ENCODE data around the gene SLC26A11. TPM values are rescaled to one million over a fixed set of nuclear protein-coding genes. Genes with fewer than 3 reads are reported as not detected.

The SLC26A11 gene
- total RNA-seq, 4 donors from 2014 or later, result 7.9 to 19.7 (median 13.7) TPM

DNA sequence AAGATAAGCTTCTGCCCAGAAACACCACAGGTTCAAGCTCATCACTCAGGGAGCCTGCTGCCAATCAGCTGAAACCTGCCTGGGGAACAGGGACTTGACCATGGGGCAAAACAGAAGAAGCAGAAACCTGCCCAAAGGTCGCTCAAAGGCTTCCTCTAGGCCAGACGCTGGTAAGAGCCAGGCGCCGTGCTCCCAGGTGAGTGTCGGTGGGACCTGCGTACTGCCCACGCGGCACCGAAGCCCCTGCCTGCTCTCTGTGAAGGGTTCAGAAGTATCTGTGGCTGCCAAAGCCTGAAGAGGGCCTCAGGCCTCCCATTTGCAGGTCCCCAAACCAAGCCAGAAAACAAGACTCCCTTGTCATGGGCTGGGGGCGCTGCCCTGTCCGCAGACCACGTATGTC, 10.5 kb upstream of the SLC26A11 start:
- WGBS, 2 donors (ENCODE audit: low coverage in 1 of 2), result no CpG with 5 or more reads among the region's 12 CpGs
- ATAC-seq, result no peak
- no peak overlapping the region for H3K4me3 ChIP-seq
- H3K27me3 ChIP-seq, result no peaks in the 10 kb centered on the region
- H3K36me3 ChIP-seq, result peaks cover 0 to 71% of the 10 kb centered on the region in 2 donors
- TF ChIP-seq, protein P1, sequence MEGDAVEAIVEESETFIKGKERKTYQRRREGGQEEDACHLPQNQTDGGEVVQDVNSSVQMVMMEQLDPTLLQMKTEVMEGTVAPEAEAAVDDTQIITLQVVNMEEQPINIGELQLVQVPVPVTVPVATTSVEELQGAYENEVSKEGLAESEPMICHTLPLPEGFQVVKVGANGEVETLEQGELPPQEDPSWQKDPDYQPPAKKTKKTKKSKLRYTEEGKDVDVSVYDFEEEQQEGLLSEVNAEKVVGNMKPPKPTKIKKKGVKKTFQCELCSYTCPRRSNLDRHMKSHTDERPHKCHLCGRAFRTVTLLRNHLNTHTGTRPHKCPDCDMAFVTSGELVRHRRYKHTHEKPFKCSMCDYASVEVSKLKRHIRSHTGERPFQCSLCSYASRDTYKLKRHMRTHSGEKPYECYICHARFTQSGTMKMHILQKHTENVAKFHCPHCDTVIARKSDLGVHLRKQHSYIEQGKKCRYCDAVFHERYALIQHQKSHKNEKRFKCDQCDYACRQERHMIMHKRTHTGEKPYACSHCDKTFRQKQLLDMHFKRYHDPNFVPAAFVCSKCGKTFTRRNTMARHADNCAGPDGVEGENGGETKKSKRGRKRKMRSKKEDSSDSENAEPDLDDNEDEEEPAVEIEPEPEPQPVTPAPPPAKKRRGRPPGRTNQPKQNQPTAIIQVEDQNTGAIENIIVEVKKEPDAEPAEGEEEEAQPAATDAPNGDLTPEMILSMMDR (IDR thresholded peaks at IDR 0.05), result no peak
- TF ChIP-seq POLR2A (IDR thresholded peaks at IDR 0.05) (no peak), EP300 (IDR thresholded peaks at IDR 0.05) (no peak), POLR2AphosphoS5 (IDR thresholded peaks at IDR 0.05) (no peak)
- H3K27ac ChIP-seq, result no peak overlapping the region
- no peaks in the 10 kb centered on the region for H3K9me3 ChIP-seq
- no peaks in the 10 kb centered on the region for H3K4me1 ChIP-seq

DNA sequence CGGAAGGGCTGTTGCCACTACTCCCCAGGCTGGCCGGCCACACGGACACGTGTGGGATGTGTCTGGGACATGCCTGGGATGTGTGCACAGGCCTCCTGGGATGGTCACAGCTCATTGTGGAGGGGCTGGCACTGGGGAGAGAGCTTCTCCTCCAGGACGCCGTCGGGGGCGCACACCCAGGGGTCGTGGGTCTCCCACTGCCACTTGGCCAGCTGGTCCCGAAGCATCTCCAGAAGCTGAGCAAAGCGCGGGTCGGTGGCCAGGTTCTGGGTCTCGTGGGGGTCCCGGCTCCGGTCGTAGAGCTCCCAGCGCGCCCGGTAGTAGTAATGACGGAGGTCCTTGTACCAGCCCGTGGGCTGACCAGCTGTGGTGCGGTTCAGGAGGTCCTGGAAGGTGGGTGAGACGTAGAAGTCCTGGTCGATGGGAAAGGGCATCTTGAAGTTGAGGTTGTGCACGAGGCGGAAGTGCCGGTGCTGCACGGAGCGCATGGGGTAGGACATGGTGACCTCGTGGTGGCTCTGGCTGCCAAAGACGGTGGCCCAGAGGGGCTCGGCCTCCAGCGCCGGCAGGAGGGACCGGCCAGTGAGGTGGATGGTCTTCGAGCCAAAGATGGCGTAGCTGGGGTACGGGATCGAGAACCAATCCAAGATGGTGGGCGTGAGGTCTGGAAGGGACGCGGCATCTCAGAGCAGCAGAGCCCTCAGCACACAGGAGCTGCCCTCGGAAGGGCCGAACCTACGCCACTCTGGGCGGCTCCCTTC, 9.7 kb upstream of the SLC26A11 start:
- Histone ChIP-seq H3K27me3 (no peaks in the 10 kb centered on the region), H3K4me1 (no peaks in the 10 kb centered on the region), H3K9me3 (no peaks in the 10 kb centered on the region), H3K4me3 (no peak overlapping the region), H3K36me3 (peaks cover 0 to 78% of the 10 kb centered on the region in 2 donors), H3K27ac (no peak overlapping the region)
- ATAC-seq, result no peak
- WGBS, 2 donors (ENCODE audit: low coverage in 1 of 2), result 80 to 94% methylated on average over 1 to 23 of the region's 47 CpGs
- no peak for TF ChIP-seq POLR2AphosphoS5 (IDR thresholded peaks at IDR 0.05)
- TF ChIP-seq, protein P1 (IDR thresholded peaks at IDR 0.05), result no peak
- TF ChIP-seq EP300 (IDR thresholded peaks at IDR 0.05), result no peak
- no peak for TF ChIP-seq POLR2A (IDR thresholded peaks at IDR 0.05)

DNA sequence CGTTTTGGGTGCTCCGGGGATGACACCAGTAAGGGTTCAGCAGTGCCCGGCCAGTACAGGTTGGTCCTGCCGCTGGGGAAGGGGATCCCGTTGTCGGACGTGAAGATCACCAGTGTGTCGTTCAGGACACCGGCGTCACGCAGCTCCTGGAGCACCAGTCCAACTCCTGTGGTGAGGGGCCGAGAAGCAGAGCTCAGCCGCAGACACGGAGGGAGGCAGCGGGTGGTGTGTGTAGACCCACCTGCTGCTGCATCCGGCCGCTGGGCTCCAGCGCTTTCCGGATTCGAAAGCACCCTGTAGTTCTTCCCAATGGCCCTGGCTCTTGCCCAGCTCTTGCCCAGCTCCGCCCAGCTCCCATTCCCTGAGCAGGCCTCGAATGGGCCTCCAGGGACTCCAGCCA, 8.1 kb upstream of the SLC26A11 start:
- Histone ChIP-seq H3K4me1 (no peaks in the 10 kb centered on the region), H3K4me3 (no peak overlapping the region), H3K27me3 (no peaks in the 10 kb centered on the region), H3K9me3 (no peaks in the 10 kb centered on the region), H3K27ac (no peak overlapping the region), H3K36me3 (peaks cover 0 to 94% of the 10 kb centered on the region in 2 donors)
- WGBS, 2 donors (ENCODE audit: low coverage in 1 of 2), result 80 to 93% methylated on average over 1 to 8 of the region's 22 CpGs
- TF ChIP-seq POLR2A (IDR thresholded peaks at IDR 0.05), result no peak
- TF ChIP-seq POLR2AphosphoS5 (IDR thresholded peaks at IDR 0.05), result no peak
- no peak for TF ChIP-seq EP300 (IDR thresholded peaks at IDR 0.05)
- TF ChIP-seq, protein P1 (IDR thresholded peaks at IDR 0.05), result no peak
- ATAC-seq, result no peak

DNA sequence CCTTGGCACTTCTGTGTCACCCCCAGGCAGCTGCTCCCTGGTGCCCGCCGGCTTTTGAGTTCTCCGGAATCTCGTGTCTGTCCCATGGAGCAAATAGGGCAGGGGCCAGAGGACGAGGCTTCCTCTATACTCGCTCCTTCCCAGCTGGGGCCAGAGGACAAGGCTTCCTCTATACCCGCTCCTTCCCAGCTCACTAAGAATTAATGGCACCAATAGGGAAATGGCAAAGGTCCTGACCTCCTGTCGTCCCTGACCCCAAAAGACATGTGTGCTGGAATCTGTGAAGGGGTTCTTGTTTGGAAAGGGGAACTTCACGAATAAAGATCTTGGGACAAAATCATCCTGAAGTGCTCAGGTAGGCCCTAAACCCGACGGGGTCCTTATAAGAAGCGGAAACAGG, 7.7 kb upstream of the SLC26A11 start:
- Histone ChIP-seq H3K27me3 (no peaks in the 10 kb centered on the region), H3K27ac (no peak overlapping the region), H3K4me3 (no peak overlapping the region), H3K9me3 (no peaks in the 10 kb centered on the region), H3K4me1 (no peaks in the 10 kb centered on the region), H3K36me3 (peaks cover 0 to 98% of the 10 kb centered on the region in 2 donors)
- no peak for ATAC-seq
- WGBS, 2 donors (ENCODE audit: low coverage in 1 of 2), result 82 to 89% methylated on average over 3 to 4 of the region's 12 CpGs
- TF ChIP-seq EP300 (IDR thresholded peaks at IDR 0.05) (no peak), POLR2A (IDR thresholded peaks at IDR 0.05) (no peak), POLR2AphosphoS5 (IDR thresholded peaks at IDR 0.05) (no peak)
- TF ChIP-seq, protein P1 (IDR thresholded peaks at IDR 0.05), result no peak

Data from gastroesophageal sphincter (tissue), 4 donors.